Activated CD4-positive, alpha-beta T cell treated with anti-CD3 and anti-CD28 coated beads for 48 hours (primary cell): ENCODE measurements around the gene DOK7.
"Not testable (repeated sequence)": the region's sequence is repeated elsewhere in the genome, so short reads cannot be mapped to it uniquely, and the experiment has no call there.

Experiments
- DNase-seq: peaks from one replicate; pipeline ENCODE4 v3.0.0-alpha.2; 2020

The DOK7 gene

DNA sequence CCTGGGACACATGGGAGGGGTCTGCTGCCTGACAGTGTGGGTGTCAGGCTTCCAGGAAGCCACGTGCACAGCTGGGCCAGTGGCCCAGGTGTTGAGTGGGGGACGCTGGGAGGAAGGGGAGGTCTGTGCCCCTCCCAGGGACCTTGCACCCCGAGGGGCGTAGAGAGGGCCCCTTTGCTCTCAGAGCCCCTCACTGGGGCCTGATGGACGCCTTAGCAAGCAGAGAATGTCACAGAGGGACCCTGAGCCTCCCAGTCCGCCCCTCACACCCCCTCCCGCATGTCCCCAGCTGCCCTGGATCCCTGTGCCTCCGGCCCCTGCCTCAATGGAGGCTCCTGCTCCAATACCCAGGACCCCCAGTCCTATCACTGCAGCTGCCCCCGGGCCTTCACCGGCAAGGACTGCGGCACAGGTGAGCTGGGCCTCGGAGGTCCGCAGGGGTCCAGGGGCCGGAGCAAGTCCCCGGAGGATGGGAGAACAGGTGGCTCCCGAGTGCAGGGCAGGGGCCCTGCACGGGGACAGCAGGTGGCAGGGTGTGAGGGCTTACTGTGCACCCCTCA, 19.3 kb upstream of the DOK7 start:
- no peak for DNase-seq

GRCh38 chr4:3444351-3445110, 18.6 kb upstream of the DOK7 start:
- no peak for DNase-seq

GRCh38 chr4:3445111-3445820, 17.8 kb upstream of the DOK7 start:
- no peak for DNase-seq

- no peak for DNase-seq
Measured at GRCh38 chr4:3445829-3446545, 17.1 kb upstream of the DOK7 start.

DNA sequence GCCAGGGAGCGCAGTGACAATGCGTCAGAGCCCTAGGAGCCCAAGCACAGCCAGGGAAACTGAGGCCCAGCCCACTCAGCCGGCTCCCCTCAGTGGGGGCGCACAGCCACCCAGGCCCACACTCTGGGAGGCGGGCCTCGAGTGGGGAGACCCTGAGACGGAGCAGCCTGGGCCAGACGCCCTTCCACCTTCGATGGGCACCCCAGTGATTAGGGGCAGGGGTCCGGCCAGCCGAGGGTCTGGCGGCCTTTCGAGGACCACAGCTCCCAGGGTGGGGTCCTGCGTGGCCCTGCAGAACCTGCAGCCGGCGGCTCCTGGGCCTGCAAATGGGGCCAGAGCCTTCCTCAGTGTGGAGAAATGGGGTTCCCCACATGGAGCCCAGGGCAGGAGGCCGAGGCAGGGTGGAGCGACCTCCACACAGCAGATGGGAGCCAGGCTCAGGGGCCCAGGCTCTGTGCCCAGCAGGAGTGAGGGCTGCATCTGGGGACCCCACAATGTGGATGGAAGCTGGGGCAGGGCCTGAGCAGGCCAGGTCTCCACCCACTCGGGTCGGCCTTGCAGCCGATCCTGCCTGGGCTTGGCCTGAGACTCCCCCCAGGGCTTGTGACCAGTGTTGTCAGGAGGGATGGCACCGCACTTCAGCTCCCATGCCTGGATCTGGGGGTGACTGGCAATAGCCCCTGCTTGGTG, 16.3 kb upstream of the DOK7 start:
- no peak for DNase-seq

- DNase-seq: no peak
Measured at GRCh38 chr4:3447431-3448395, 15.4 kb upstream of the DOK7 start.

- no peak for DNase-seq
Measured at GRCh38 chr4:3449047-3449573, 14.0 kb upstream of the DOK7 start.

DNA sequence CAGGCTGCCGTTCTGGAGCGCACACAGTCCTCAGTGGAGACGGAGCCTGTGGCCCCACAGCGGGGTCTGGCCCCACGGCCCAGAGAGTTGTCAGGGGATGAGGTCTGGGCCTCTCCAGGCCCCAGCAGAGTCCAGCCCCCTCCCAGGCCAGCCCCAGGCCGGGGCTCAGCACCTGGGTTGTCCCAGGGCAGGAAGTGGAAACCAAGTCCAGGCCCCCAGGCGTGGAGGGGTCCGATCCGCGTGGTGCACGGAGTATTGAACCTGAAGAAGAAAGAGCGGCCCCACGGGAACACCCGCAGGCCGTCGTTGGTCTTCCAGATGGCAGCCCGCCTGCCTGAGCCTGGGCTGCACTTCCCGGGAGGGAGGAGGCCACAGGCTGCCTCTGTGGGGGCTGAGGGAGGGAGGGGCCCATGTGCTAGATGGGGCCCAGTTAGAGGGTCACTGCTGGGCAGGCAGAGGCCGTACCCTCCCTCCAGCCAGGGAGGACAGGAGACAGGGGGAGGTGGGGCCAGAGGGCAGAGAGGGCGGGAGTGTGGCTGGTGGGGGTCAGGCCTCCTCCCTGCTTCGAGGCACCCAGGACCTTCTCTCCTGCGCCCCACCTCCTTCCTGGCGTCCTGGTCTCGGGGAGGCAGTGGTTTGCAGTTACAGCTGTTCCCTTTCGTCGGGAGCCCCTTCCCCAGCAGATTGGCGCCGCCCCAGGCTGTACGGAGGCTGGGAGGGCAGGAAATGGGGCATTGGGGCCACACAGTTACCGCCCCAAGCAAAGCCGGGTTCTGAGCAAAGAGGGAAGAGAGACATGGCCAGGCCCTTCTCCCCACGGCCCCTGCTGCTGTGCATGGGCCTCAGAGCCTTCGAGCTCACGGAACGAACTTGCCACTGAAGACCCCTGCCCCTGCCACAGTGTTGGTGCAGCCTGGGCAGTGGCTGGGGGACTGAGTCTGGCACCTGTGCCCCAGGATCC, 13.3 kb upstream of the DOK7 start:
- DNase-seq: no peak

- DNase-seq: no peak
Measured at GRCh38 chr4:3450643-3451042, 12.5 kb upstream of the DOK7 start.

DNA sequence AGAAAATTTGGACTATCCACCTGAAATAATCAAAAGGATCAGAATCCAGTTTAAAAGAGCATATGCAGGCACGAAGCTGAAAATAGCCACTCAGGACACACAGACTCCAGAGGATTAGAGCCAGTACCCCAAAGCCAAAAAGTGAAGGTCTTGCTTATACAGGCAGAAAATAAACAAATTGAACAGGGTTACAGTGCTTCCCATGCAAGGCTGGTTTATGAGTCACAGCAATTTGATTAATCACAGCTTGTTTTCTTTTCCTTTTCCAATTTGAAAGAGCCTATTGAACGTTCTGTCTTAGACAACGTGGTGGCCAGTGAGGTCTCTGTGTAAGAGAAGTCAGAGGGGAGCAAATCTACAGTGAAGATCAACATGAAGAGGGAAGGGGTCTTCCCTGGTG, 11.2 kb upstream of the DOK7 start:
- DNase-seq: no peak

GRCh38 chr4:3452376-3452775, 10.7 kb upstream of the DOK7 start:
- no peak for DNase-seq

DNA sequence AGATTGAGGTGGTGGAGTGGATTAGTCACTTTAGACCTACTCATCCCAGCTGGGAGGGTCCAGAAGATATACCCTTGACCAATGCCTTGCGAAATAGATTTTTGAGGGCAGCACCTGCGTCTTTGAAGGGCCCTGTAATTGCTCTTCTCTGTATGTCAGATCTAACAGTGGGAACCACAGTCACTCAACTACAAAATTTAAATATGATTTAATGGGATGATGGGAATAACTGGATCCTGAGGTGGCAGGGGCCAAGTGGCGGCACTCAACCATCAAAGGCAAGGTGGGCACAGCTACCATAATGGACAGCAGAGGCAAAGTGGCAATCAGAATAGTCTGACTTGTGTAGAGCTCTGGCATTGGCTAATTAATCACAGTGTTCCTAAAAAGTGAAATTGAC, 7.5 kb upstream of the DOK7 start:
- not testable (repeated sequence) for DNase-seq

DNA sequence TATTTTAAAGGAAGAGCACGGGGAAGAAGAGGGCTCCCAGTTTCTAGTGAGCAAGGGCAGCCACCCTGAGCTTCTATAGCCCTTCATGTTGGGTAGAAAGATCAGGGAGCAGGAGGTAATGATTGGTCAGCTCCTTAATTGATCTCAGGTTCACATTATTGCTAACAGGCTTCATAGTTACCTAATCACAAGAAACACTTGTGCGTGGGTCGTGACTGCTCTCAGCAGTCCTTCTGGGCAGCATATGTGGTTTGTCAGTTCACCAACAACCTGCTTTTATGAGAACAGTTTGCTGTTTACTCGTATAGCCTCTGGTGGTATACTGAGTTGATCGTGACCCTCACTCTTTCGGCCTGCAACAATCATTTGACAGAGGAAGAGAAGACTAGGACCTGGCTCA, 4.7 kb upstream of the DOK7 start:
- DNase-seq: no peak

DNA sequence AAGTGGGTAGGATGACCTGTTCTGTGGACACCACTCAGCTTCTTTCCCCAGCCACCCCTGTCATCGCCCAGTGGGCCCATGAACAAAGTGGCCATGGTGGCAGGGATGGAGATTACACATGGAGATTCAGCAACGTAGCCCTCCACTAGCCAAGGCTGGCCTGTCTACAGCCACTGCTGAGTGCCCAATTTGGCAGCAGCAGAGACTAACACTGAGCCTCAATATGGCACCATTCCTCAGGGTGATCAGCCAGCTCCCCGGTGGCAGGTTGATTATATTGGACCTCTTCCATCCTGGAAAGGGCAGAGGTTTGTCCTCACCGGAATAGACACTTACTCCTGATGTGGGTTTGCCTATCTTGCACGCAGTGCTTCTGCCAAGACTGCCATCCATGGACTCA, 4.0 kb upstream of the DOK7 start:
- not testable (repeated sequence) for DNase-seq

GRCh38 chr4:3460926-3461325, 2.2 kb upstream of the DOK7 start:
- DNase-seq: no peak

DNA sequence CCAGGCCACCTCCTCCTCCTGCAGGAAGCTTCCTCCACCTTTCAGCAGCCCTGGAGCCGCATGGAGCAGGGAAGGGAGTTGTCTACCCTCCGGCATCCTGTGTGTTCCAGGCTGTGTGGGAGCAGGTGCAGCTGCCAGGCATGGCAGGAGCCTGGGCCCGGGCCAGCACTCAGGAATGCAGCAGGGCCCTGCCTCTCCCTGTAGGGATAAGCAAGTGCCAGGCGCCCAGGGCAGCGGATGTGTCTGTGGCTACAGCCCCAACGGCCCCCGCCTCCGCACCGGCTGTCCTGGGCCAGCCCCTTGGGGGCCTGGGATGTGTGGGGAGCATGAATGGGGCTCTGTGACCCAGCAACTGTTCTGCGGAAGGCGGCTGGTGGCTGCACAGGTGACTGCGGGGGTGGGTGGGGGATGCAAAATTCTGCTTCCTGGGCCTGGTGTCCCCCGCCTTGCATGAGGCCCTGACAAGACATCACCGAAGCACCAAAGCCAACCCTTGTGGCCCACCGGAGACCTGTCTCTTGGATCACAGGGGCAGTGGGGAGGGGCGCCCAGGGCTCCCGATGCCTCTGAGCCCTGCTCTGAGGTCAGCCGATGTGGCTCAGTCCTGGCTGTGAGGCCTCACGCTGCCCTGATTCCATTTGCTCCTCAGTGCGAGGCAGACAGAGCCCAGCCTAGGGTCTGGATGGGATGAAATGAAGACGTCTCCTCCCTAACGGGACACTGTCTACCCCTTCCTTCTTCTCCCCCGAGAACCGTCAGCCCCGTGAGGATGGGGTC, 1.4 kb upstream of the DOK7 start:
- no peak for DNase-seq

DNA sequence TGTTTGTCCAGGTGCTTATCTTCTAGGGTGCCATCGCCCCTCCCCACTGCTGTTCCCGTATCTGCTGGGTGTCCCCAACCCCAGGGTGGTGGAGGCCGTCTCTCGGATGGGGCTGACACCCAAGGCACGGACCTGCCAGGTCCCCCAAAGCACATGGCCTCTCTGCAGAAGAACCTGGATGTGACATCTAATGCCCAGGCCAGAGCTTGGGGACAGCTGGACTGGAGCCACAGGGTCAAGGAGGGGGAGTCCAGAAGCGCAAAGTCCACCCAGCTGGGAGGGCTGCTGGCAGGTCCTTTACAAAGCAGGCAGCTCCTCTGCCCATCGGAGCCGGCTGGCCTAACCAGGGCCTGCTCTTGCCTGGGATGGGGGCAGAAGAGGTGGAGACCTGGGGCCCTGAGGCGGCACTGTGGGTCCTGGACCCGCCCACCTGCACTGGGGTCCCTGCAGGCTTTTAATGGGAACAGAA, 751 bp upstream of the DOK7 start:
- DNase-seq: no peak

DNA sequence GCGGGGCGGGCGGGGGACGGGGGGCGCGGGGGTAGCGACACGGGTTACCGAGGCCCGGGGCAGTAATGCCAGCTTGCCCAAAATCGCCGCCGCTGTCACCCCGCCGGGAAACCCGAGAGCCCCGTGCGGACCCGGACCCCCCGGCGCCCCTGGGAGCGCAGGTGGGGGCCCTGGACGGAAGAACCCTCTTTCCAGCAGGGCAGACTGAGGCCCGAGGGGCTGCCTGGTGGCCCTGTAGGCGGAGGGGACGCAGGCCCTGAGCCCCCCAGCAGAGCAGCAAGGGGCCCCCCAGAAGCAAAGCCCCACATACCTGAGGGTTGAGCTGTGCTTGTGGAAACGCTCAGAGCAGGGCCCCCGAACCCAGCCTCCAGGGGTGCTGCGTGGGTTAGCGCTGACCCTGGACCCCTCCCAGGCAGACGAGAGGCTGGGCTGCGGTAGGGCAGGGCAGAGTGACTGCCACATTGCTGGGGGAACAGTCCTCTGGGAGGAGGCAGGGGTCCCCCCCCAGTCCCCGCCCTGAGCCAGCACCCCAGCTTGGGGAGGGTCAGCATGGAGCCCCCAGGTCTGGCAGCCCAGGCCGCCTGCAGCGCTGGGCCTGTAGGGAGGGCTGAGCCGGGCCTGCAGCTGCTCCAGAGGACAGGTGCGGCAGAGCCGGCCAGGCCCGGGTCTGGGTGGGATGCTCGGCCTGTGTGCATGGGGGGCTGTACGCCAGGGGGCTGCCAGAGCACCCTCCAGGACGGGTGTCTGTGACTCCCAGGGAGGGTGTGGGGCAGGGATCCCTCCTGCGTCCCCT, 646 bp downstream of the DOK7 start:
- DNase-seq: no peak
